Left ventricle myocardium inferior (tissue), 1 donor: ENCODE data around the gene PDX1. TPM values are rescaled to one million over a fixed set of nuclear protein-coding genes. Genes with fewer than 3 reads are reported as not detected.

Experiments used
- DNase-seq: peaks from one replicate; pipeline ENCODE4 v3.0.0-alpha.2; 2020
- H3K27ac ChIP-seq: fragments of 200-600 bp; replicated peaks from 2 replicates; pipeline ENCODE4 v1.8.0; 2021
- H3K27me3 ChIP-seq: fragments of 200-600 bp; 2 replicates; pipeline ENCODE4 v1.8.0; 2021; ENCODE audit warnings: low read depth
- H3K36me3 ChIP-seq: fragments of 200-600 bp; 2 replicates; pipeline ENCODE4 v1.8.0; 2021
- H3K4me1 ChIP-seq: fragments of 200-600 bp; 2 replicates; pipeline ENCODE4 v1.8.0; 2021
- H3K4me3 ChIP-seq: fragments of 200-600 bp; 2 replicates; pipeline ENCODE4 v1.8.0; 2021; ENCODE audit warnings: mild to moderate bottlenecking, moderate library complexity
- H3K9me3 ChIP-seq: fragments of 200-600 bp; replicated peaks from 2 replicates; pipeline ENCODE4 v1.8.0; 2021
- intact Hi-C: fragments of 100-400 bp; cut with micrococcal nuclease; formaldehyde crosslinking; loops from one replicate; pipeline ENCODE4 v1.11.0; 2022
- total RNA-seq: library from RNA; stranded (reverse); fragmentation: NEBNext Ultra II Directional; extraction: Animal tissue kit (Norgen Biotek cat#: 25700); gene quantifications from one replicate; pipeline ENCODE4 v1.2.1, GENCODE V29; 2021
- TF ChIP-seq, protein P1 (sequence below): fragments of 200-600 bp; IDR thresholded peaks from 2 replicates; pipeline ENCODE4 v1.8.0; 2021; ENCODE audit warnings: antibody characterized with exemption, mild to moderate bottlenecking, borderline replicate concordance
- donor health status: DM: no; HTN: yes; CAD: no; lungs with severe emphysema.

Gene PDX1
- total RNA-seq, 1 donor from 2014 or later, result not detected

GRCh38 chr13:27971236-27971645 is 51.4 kb downstream of the PDX1 start:
- H3K27ac ChIP-seq, result no peak overlapping the region
- H3K4me3 ChIP-seq, result no peak overlapping the region
- DNase-seq, result no peak
- H3K27me3 ChIP-seq, result peaks cover 100% of the 10 kb centered on the region
- no peaks in the 10 kb centered on the region for H3K9me3 ChIP-seq
- intact Hi-C loops, result no loop called here
- TF ChIP-seq, protein P1, sequence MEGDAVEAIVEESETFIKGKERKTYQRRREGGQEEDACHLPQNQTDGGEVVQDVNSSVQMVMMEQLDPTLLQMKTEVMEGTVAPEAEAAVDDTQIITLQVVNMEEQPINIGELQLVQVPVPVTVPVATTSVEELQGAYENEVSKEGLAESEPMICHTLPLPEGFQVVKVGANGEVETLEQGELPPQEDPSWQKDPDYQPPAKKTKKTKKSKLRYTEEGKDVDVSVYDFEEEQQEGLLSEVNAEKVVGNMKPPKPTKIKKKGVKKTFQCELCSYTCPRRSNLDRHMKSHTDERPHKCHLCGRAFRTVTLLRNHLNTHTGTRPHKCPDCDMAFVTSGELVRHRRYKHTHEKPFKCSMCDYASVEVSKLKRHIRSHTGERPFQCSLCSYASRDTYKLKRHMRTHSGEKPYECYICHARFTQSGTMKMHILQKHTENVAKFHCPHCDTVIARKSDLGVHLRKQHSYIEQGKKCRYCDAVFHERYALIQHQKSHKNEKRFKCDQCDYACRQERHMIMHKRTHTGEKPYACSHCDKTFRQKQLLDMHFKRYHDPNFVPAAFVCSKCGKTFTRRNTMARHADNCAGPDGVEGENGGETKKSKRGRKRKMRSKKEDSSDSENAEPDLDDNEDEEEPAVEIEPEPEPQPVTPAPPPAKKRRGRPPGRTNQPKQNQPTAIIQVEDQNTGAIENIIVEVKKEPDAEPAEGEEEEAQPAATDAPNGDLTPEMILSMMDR, result no peak
- no peaks in the 10 kb centered on the region for H3K36me3 ChIP-seq
- peaks cover 34% of the 10 kb centered on the region for H3K4me1 ChIP-seq

GRCh38 chr13:27971776-27972477 is 52.1 kb downstream of the PDX1 start:
- DNase-seq, result no peak
- intact Hi-C loops, result no loop called here
- Histone ChIP-seq H3K27ac (no peak overlapping the region), H3K36me3 (no peaks in the 10 kb centered on the region), H3K27me3 (peaks cover 100% of the 10 kb centered on the region), H3K9me3 (no peaks in the 10 kb centered on the region), H3K4me1 (peaks cover 27% of the 10 kb centered on the region), H3K4me3 (no peak overlapping the region)
- TF ChIP-seq, protein P1, result no peak

DNA sequence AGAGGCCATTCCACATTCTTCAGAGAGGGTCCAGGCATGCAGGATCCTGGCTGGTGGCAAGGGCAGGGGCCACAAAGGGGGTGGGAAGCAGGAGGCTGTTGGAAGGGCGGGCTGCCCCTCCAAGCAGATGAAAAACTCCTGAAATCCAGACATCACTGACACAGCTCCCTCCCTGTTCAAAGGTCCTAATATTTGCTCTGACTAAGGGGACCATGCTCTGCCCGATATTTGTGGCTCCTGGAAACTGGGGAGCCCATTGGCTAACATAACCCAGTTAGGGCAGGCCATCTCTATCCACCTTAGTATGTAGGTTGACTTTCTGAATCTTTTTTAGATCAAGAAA is 52.6 kb downstream of the PDX1 start:
- TF ChIP-seq, protein P1, result no peak
- Histone ChIP-seq H3K4me3 (no peak overlapping the region), H3K9me3 (no peaks in the 10 kb centered on the region), H3K4me1 (peaks cover 23% of the 10 kb centered on the region), H3K27ac (no peak overlapping the region), H3K27me3 (peaks cover 100% of the 10 kb centered on the region), H3K36me3 (no peaks in the 10 kb centered on the region)
- DNase-seq, result no peak
- intact Hi-C loops, result no loop called here

- no peak overlapping the region for H3K4me3 ChIP-seq
- peaks cover 26% of the 10 kb centered on the region for H3K4me1 ChIP-seq
- TF ChIP-seq, protein P1, result no peak
- DNase-seq, result no peak
- intact Hi-C loops, result no loop called here
- H3K9me3 ChIP-seq, result no peaks in the 10 kb centered on the region
- H3K27ac ChIP-seq, result no peak overlapping the region
- no peaks in the 10 kb centered on the region for H3K36me3 ChIP-seq
- peaks cover 100% of the 10 kb centered on the region for H3K27me3 ChIP-seq
Measured at GRCh38 chr13:27973291-27973690, 53.5 kb downstream of the PDX1 start.

DNA sequence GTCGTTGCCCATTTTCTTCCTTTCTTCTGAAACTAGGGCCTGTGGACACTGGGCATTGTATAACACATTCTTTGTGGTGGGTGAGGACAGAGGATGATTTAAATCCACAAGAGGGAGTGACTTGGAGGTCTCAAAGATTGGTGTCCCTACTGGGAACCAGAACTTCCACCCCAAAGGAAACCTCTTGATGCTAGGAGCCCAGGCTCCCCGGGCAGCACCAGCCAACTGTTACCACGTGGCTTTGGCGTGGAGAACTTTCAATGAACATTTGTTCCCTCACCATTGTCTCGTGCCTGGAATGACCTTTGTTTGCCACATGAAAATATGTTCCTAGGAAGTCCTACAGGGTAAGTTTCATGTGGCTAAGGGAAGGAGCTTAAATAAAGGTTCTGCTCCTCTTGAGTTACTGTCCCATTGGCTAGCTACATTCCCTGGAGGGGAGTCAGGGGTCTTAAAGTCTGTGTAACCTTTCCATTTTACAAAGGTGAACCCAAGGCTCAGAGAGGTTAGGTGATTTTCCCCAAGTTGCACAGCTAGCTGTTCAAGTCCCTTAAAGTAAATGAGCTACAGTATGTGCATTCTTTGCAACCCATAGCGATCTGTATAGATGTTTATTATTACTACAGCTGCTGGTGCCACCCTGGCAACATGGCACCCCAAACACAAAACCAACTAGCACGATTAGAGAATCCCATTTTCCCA is 54.3 kb downstream of the PDX1 start:
- H3K4me3 ChIP-seq, result no peak overlapping the region
- H3K9me3 ChIP-seq, result no peaks in the 10 kb centered on the region
- peaks cover 26% of the 10 kb centered on the region for H3K4me1 ChIP-seq
- no peak overlapping the region for H3K27ac ChIP-seq
- TF ChIP-seq, protein P1, result no peak
- intact Hi-C loops, result no loop called here
- no peaks in the 10 kb centered on the region for H3K36me3 ChIP-seq
- peaks cover 100% of the 10 kb centered on the region for H3K27me3 ChIP-seq
- DNase-seq, result no peak

Other genes with a start within 250 kb of the PDX1 start
- gene GSX1, start 127.5 kb upstream of the PDX1 start, total RNA-seq, result not detected
- gene CDX2, start 49.3 kb downstream of the PDX1 start, total RNA-seq, result not detected
- gene URAD, start 68.7 kb downstream of the PDX1 start, total RNA-seq, result not detected
- 0.05 TPM for gene FLT3, start 180.6 kb downstream of the PDX1 start, total RNA-seq
- 9.6 TPM for gene PAN3, start 218.5 kb downstream of the PDX1 start, total RNA-seq